GM19240 (cell line): ENCODE measurements around the gene HERPUD2.
"Not testable (repeated sequence)": the region's sequence is repeated elsewhere in the genome, so short reads cannot be mapped to it uniquely, and the experiment has no call there.

Experiments
- DNase-seq: peaks from one replicate; pipeline ENCODE4 v3.0.0; 2011; ENCODE audit warnings: low spot score; ENCODE audit not compliant: insufficient read length

The HERPUD2 gene

GRCh38 chr7:35617041-35617440 lies 77.9 kb downstream of the HERPUD2 start:
- DNase-seq: no peak

- no peak for DNase-seq
These were observed 81.8 kb downstream of the HERPUD2 start for GRCh38 chr7:35613150-35613549.

- no peak for DNase-seq
These were observed 89.2 kb downstream of the HERPUD2 start for GRCh38 chr7:35605760-35606159.

GRCh38 chr7:35604595-35604994 lies 90.3 kb downstream of the HERPUD2 start:
- no peak for DNase-seq

GRCh38 chr7:35599645-35600044 lies 95.3 kb downstream of the HERPUD2 start:
- DNase-seq: no peak

- DNase-seq: no peak
These were observed 95.9 kb downstream of the HERPUD2 start for GRCh38 chr7:35599061-35599460.

GRCh38 chr7:35596061-35596460 lies 98.9 kb downstream of the HERPUD2 start:
- no peak for DNase-seq

GRCh38 chr7:35593899-35594298 lies 101.0 kb downstream of the HERPUD2 start:
- DNase-seq: no peak

GRCh38 chr7:35588647-35589046 lies 106.3 kb downstream of the HERPUD2 start:
- no peak for DNase-seq

GRCh38 chr7:35584990-35585389 lies 109.9 kb downstream of the HERPUD2 start:
- DNase-seq: no peak

GRCh38 chr7:35584533-35584932 lies 110.4 kb downstream of the HERPUD2 start:
- not testable (repeated sequence) for DNase-seq
